ES-I3 (cell line): ENCODE measurements around the gene SLC6A19.

ENCODE experiments used
- H3K36me3 ChIP-seq: 2 replicates; pipeline ENCODE4 v1.6.1; 2013; ENCODE audit warnings: mild to moderate bottlenecking, low read length, control low read depth, moderate library complexity; ENCODE audit not compliant: insufficient read depth
- H3K4me1 ChIP-seq: 2 replicates; pipeline ENCODE4 v1.6.1; 2013; ENCODE audit warnings: mild to moderate bottlenecking, control low read depth, low read length; ENCODE audit not compliant: insufficient read depth
- H3K9ac ChIP-seq: 2 replicates; pipeline ENCODE4 v1.6.1; 2013; ENCODE audit warnings: low read depth, mild to moderate bottlenecking, low read length, moderate library complexity
- H3K9me3 ChIP-seq: 2 replicates; pipeline ENCODE4 v1.6.1; 2013; ENCODE audit warnings: mild to moderate bottlenecking, low read length, moderate library complexity; ENCODE audit not compliant: control insufficient read depth, insufficient read depth

SLC6A19 gene

DNA sequence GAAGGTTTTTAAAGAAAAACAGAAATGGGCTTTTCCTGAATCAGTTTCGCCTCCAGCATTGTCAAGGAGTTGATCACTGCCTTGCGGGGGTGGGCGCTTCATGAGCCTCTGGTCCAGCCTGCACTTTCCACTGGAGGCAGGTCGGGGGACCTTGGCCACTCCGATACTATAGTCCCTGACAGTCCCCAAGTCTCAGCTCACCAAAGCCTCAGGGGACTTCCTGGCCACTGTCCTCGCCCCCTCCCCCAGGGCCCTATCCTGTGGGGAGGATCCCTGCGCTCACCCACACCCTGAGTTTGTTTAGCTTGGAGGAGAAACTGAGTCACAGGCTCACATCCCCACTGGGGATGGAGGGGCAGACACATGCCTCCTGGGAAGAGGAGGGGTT, 1.4 kb downstream of the SLC6A19 start:
- no peaks in the 10 kb centered on the region; the same call in 1 of the 2 replicates for H3K36me3 ChIP-seq
- 0 out of 2 replicates have a peak, but pooled peaks cover 3% of the 10 kb centered on the region for H3K4me1 ChIP-seq
- H3K9ac ChIP-seq: no peak overlapping the region
- no peaks in the 10 kb centered on the region for H3K9me3 ChIP-seq

DNA sequence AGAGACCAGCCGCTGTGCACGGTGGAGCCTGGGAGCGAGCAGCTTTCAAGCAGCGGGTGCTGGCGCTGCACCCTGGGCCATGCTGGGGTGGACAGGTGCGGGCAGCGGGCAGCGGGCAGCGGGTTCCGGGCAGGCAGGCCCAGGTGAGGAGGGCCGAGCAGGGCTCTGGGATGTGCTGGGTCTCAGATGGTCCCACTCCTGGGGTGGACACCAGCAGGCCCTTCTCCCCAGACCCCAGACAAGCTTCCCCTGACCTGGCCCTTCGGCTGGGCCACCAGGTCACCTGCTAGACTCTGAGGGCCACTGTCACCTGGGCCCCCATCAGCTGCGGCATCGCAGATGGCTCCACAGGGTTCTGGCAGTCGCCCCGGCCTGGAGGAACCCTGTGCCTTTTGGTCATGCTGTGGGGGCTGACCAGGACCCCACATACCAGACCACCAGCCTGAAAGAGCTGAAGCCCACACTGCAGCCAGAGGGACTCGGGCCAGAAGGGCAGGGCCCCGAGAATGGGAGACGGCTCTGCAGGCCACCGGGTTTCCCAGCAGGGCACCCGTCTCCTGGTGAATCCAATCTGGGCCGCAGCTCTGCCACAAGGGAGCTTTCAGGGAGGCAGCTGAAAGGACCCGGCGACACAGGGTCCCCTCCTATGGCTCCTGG, 2.0 kb downstream of the SLC6A19 start:
- H3K36me3 ChIP-seq: no peaks in the 10 kb centered on the region; the same call in 1 of the 2 replicates
- no peaks in the 10 kb centered on the region for H3K9me3 ChIP-seq
- no peak overlapping the region for H3K9ac ChIP-seq
- H3K4me1 ChIP-seq: 0 out of 2 replicates have a peak, but pooled peaks cover 3% of the 10 kb centered on the region

DNA sequence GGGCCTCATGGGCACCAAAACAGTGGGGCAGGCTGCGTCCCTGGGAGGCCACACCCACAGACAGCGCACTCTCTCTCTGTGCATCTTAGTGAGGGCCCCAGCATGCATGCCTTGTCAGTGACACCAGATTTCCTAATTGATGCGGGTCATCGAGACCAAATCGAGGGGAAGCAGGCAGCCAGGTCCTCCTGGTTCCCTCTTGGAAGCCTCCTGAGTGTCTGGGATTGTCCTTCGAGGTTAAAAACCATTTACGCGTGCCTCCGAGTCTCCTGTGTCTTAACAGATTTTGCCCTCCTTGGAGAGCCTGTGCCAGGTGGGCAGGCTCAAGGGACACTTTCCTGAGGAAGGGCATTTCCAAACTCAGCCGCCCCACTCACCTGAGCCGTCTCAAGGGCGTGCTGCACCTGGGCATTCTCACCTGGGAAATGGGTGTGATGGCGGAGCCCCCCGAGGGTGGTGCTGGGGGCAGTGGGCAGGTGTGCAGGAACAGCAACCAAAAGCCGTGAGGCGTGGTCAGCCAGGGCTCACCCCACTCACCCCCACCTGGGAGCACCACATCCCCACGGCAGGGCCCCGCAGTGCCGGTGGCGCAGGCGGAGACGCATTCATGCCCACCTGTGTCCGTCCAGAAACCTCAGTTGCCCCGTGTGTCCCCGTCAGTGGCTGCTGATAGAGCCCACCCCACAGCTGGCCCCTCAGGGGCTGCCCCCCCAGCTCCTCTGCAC, 2.7 kb downstream of the SLC6A19 start:
- H3K9me3 ChIP-seq: no peaks in the 10 kb centered on the region
- no peaks in the 10 kb centered on the region; the same call in 1 of the 2 replicates for H3K36me3 ChIP-seq
- 0 out of 2 replicates have a peak, but pooled peaks cover 3% of the 10 kb centered on the region for H3K4me1 ChIP-seq
- H3K9ac ChIP-seq: no peak overlapping the region

DNA sequence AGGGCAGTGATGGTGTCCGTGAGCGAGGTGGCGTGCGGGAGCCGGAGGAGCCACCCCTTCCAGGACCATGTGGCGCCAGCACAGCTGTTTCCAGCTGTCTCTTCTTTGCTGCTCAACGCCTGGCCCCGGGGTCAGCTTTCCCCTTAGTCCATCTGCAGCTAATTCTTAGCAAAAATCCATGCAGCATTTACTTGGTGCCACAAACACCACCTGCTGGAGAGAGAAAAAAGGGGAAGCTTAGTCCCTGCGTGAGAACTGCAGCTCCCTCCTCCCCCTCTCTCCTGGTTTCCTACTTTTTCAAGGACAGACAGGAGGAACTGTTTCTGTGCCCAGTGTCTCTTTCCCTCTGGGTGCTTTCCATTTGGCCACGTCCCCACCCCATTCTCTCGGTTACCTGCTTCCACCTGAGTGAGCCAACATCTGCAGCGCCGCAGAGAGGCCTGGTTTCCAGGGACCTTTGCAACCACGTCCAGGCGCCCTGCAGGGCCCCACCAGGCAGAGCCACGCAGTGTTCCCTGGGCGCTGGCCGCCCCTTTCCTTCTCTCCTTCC, 3.4 kb downstream of the SLC6A19 start:
- H3K9ac ChIP-seq: no peak overlapping the region
- H3K9me3 ChIP-seq: no peaks in the 10 kb centered on the region
- no peaks in the 10 kb centered on the region for H3K36me3 ChIP-seq
- no peaks in the 10 kb centered on the region for H3K4me1 ChIP-seq

DNA sequence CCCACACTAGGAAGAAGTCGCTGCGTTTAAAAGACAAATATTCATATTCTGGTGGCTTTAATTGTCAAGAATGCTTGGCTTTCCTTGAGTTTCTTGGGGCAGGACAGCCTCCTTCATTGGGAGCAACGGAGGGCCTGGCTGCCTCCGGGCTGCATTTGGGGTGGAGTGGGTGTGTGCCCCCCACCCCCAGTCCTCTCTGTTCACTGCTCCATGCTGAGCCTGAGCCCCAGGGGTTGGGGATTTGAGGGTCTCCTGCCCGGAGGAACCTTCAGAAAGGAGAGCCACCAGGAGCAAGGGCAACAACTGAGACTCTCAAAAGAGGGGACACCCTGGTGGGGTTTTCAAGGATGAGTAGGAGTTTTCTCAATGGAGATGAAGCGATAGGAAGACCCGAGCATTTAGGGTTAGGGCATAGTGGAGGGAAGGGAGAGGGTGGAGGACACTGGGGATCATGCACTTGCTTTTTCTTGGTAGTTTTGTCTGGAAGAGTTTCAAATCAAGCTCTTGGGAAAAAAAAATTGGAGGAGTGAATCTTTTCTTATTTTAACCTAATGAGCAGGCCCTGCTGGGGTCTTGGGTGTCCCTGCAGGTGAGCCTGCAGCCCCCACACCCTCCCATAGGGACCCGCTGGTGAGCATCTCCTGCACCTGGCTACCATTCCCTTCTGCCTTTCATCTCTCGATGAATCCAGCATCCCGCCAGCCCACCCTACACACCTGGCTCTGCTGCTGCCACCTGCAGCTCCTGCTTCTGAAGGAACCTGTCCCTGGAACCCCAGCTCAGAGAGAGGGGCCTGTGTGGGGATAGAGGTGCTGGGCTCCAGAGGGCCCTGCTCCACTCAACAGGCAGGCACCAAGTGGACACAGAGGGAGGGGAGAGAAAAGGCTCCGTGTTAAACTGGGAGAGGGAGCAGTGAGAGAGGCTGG, 4.1 kb downstream of the SLC6A19 start:
- H3K9ac ChIP-seq: no peak overlapping the region
- no peaks in the 10 kb centered on the region for H3K9me3 ChIP-seq

DNA sequence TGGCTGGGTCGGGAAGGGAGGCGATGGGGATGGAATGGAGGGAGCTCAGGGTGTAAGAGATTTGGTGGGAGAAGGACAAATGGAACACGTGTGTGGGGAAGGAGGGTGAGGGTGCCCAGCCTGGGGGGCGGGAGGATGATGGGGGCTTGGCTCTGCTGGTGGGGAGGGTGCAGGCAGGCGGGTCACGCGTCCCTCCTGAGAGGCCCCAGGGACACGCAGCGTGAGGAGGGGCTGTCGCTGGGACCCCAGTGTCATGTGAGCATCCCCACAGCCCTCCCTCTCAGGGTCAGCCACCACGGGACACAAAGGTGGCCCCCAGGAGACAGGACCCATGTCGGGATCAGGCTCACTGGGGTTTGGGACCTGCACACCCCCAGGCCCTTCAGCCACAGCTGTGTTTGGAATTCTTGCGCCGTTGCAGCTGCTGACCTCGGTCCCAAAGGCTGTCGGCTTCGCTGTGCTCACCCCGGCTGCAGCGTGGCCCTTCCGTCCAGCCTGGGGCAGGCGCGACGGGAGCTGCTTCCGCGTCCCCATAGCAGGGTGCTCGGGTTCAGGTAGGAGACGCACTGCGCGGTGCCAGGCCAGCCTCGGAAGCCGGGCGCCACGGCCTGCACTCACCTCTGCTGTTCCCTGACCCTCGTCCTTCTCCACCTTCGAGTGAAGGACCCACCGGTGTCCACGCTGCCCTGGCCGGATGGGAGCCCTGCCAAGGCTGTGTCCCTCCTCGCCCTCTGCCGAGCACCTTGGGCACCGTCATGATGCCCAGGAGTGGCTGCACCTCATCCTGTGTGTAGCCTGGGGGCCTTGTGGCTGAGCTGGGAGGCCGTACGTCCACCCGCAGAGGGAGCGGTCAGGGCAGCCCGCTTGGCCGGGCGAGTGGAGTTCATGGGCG, 5.4 kb downstream of the SLC6A19 start:
- no peaks in the 10 kb centered on the region for H3K9me3 ChIP-seq

More for the DNA sequence above, 4.1 kb downstream of the SLC6A19 start:
- H3K36me3 ChIP-seq: no peaks in the 10 kb centered on the region
- no peaks in the 10 kb centered on the region for H3K4me1 ChIP-seq

DNA sequence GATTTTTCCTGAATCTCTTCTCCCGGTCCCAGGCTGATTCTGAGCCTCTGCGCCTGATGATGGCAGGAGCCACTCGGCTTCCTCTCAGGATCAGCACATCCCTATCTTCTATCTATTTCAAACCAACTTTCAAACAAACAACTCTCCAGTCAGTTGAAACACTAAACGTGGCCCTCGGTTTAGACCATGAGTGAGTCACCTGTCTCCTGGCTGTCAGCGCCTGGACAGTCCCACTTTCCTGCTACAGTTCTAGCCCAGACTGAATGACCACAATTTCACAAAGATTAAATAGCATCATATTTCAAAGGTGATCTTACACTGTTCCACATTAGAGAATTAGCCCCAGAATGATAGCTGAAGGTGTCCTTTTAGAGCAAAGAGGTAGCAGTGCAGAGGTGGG, 6.2 kb downstream of the SLC6A19 start:
- H3K9me3 ChIP-seq: no peaks in the 10 kb centered on the region
- no peak overlapping the region for H3K9ac ChIP-seq
- H3K4me1 ChIP-seq: no peaks in the 10 kb centered on the region
- H3K36me3 ChIP-seq: no peaks in the 10 kb centered on the region

More for the DNA sequence above, 5.4 kb downstream of the SLC6A19 start:
- no peaks in the 10 kb centered on the region for H3K36me3 ChIP-seq
- no peak overlapping the region for H3K9ac ChIP-seq
- no peaks in the 10 kb centered on the region for H3K4me1 ChIP-seq

DNA sequence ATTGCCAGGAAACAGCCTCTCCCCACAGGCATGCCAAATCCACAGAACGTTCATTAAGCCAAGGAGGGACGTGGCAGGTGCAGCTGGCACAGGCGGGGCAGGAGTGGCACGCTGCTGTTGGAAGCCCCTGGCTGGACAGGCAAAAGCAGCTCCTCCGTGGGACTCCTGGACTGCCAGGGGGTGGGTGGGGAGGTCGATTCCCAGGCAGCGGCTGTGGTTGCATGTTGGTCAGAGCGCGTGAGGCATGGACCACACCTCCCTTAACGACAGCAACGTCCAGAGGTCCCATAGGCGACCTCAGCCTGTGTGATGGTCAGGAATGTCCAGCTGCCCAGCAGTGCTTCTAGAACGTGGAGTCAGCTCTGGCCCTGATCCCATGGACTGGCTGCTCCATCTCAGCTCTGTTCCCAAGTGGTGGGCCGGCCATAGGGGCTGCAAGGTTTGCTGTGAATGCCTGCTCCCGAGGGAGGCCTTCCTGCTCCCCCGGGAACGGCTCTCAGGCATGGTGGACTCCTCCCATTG, 6.9 kb downstream of the SLC6A19 start:
- Histone ChIP-seq H3K9ac (no peak overlapping the region), H3K9me3 (no peaks in the 10 kb centered on the region), H3K4me1 (no peaks in the 10 kb centered on the region), H3K36me3 (no peaks in the 10 kb centered on the region)

DNA sequence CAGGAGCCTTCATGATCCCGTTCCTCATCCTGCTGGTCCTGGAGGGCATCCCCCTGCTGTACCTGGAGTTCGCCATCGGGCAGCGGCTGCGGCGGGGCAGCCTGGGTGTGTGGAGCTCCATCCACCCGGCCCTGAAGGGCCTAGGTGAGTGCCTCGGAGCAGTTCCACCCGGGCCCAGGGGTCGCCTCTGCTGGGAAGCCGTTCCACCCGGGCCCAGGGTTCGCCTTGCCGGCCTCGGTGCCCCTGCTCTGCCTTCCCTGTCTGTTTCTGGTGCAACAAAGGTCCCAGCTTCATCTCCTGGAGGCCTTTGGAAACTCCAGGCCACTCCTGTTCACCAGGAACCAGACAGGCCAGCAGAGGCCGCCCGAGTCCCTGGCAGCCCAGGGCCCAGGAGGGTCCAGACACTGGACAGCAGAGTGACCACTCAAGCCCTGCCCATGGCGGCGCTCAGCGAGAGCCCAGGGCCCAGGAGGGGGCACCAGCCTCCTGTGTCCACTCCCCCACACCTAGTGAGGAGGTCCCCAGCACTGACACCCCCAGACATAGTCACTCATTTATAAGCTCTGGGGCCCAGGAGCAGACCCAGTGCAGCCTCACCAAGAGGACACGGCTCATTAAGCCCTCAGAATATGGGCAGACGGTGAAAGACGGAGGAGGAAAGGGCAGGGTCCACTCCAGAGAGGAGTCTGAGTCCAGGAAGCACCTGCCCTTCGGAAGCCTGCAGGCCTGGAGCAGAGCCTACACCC, 7.5 kb downstream of the SLC6A19 start:
- Histone ChIP-seq H3K9me3 (no peaks in the 10 kb centered on the region), H3K4me1 (no peaks in the 10 kb centered on the region), H3K9ac (no peak overlapping the region), H3K36me3 (no peaks in the 10 kb centered on the region)

DNA sequence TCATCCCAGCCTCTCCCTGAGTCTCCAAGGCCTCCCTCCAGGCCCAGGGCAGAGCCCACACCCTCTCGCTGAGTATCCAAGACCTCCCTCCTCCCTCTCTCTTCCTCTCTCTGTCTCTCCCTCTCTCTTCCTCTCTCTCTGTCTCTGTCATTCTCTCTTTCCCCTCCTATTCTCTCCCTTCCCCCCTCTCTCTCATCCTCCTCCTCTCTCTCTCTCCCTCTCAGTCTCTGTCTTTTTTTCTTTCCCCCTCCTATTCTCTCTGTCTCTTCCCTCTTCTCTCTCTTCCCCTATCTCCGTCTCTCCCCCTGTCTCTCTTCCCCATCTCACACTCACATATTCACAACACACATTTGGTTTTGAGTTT, 8.1 kb downstream of the SLC6A19 start:
- Histone ChIP-seq H3K4me1 (no peaks in the 10 kb centered on the region), H3K9me3 (no peaks in the 10 kb centered on the region), H3K9ac (no peak overlapping the region), H3K36me3 (no peaks in the 10 kb centered on the region)

DNA sequence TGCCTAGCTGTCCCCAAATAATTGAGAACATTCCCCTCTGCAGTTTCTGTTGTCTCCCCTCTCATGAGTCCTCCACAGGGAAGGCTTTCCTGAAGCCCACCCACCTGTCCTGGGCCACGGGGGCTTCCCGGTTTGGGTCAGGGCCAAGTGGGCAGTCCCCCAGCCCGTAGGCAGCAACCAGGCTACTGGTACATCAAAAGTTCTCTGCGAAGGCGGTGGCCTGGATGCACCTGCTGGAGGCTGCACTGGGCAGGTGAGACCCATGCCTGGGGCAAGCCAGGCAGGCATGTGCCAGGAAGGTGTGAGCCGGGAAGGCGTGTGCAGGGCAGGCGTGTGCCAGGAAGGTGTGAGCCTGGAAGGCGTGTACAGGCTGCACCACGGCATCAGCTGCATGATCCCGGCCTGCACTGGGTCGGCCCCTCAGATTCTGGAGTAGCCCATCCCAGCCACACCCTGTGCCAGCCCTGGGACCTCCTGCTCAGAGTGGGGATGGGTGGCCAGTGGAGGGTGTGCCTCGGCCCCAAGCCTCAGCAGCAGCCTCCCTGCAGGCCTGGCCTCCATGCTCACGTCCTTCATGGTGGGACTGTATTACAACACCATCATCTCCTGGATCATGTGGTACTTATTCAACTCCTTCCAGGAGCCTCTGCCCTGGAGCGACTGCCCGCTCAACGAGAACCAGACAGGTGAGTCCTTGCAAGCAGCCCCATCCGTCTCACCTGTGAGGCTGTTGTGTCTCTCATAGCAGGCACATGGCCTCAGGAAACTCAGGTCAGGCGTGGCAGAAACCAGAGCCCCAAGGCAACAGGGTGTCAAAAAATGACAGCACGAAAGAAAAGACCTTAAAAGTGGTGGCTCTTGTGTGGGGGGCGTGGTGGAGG, 8.7 kb downstream of the SLC6A19 start:
- H3K9me3 ChIP-seq: no peaks in the 10 kb centered on the region
- H3K4me1 ChIP-seq: no peaks in the 10 kb centered on the region
- H3K9ac ChIP-seq: no peak overlapping the region
- no peaks in the 10 kb centered on the region for H3K36me3 ChIP-seq

DNA sequence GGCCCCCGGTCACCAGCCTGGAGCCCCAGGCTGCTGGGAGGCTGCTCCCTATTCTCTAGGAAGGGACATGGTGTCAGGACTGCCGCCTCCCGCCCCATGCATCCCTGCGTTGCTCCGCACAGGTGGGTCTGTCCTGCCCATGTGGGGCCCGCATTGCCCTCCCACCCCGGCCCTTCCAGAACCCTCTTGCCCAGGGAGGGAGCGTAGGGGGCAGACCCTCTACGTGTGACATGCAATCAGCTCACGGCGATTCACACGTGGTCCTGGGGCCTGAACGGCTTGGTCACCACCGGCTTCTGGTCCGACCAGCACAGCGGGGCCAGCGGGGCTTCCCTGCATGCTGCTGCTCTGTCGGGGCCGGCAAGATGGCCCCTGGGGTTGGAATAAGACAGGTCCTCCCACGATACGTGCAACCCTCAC, 9.4 kb downstream of the SLC6A19 start:
- Histone ChIP-seq H3K36me3 (no peaks in the 10 kb centered on the region), H3K9ac (no peak overlapping the region), H3K9me3 (no peaks in the 10 kb centered on the region), H3K4me1 (no peaks in the 10 kb centered on the region)
